ENCODE measurements around the gene PRDM16.

- TF ChIP-seq USF2 (IDR thresholded peaks at IDR 0.05; ENCODE audit: borderline replicate concordance, low read depth, low read length) (no peak), GABPA (IDR thresholded peaks at IDR 0.05; ENCODE audit: low read depth) (no peak), ZBTB33 (IDR thresholded peaks at IDR 0.05; ENCODE audit: borderline replicate concordance, low read depth) (no peak), NFIC (IDR thresholded peaks at IDR 0.05; ENCODE audit: borderline replicate concordance) (no peak), MAX (IDR thresholded peaks at IDR 0.05; ENCODE audit: low read depth) (no peak), EZH2phosphoT487 (IDR thresholded peaks at IDR 0.05; ENCODE audit: borderline replicate concordance, low read depth) (no peak), POLR2AphosphoS5 (IDR thresholded peaks at IDR 0.05; ENCODE audit: low read depth, low read length) (no peak), RXRA (IDR thresholded peaks at IDR 0.05; ENCODE audit: borderline replicate concordance, low read depth) (no peak), RCOR1 (IDR thresholded peaks at IDR 0.05; ENCODE audit: low read length) (no peak), NRF1 (IDR thresholded peaks at IDR 0.05; ENCODE audit: low read depth, low read length) (no peak)
- TF ChIP-seq, protein P1, sequence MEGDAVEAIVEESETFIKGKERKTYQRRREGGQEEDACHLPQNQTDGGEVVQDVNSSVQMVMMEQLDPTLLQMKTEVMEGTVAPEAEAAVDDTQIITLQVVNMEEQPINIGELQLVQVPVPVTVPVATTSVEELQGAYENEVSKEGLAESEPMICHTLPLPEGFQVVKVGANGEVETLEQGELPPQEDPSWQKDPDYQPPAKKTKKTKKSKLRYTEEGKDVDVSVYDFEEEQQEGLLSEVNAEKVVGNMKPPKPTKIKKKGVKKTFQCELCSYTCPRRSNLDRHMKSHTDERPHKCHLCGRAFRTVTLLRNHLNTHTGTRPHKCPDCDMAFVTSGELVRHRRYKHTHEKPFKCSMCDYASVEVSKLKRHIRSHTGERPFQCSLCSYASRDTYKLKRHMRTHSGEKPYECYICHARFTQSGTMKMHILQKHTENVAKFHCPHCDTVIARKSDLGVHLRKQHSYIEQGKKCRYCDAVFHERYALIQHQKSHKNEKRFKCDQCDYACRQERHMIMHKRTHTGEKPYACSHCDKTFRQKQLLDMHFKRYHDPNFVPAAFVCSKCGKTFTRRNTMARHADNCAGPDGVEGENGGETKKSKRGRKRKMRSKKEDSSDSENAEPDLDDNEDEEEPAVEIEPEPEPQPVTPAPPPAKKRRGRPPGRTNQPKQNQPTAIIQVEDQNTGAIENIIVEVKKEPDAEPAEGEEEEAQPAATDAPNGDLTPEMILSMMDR (IDR thresholded peaks at IDR 0.05) = no peak
Observed at GRCh38 chr1:3459940-3460671, 391.1 kb downstream of the PRDM16 start.

Data from SK-N-SH (cell line).